Uterus (tissue), 4 donors: ENCODE data around the gene SPATA22. TPM values are rescaled to one million over a fixed set of nuclear protein-coding genes. Genes with fewer than 3 reads are reported as not detected.

Experiments used
- DNase-seq, 2 donors: peaks; one replicate each; pipeline ENCODE4 v3.0.0-alpha.2; 2019 to 2020
- H3K27ac ChIP-seq, 2 donors: fragments of 200-600 bp; sonication (generic); 1 replicate in 1 of 2; 2 replicates in 1 of 2; pipeline ENCODE4 v1.5.1; 2016 to 2018
- H3K27me3 ChIP-seq, 2 donors: fragments of 200-600 bp; sonication (generic); one replicate each; pipeline ENCODE4 v1.5.1; 2018 to 2019; ENCODE audit warnings: control low read depth in 1 of 2
- H3K36me3 ChIP-seq, 2 donors: fragments of 200-600 bp; sonication (generic); one replicate each; pipeline ENCODE4 v1.5.1; 2019; ENCODE audit warnings: control low read depth in 1 of 2
- H3K4me1 ChIP-seq, 2 donors: fragments of 200-600 bp; sonication (generic); one replicate each; pipeline ENCODE4 v1.5.1; 2018 to 2019; ENCODE audit warnings: control low read depth in 1 of 2
- H3K4me3 ChIP-seq, 2 donors: fragments of 200-600 bp; sonication (generic); 1 replicate in 1 of 2; 2 replicates in 1 of 2; pipeline ENCODE4 v1.5.1; 2018 to 2019; ENCODE audit warnings: mild to moderate bottlenecking in 1 of 2
- H3K9me3 ChIP-seq, 2 donors: fragments of 200-600 bp; sonication (generic); one replicate each; pipeline ENCODE4 v1.5.1; 2019; ENCODE audit warnings: control low read depth in 1 of 2
- POLR2A ChIP-seq, 2 donors: fragments of 450-650 bp; IDR thresholded peaks; one replicate each; pipeline ENCODE4 v1.6.1; 2016; ENCODE audit warnings: antibody characterized with exemption in 2 of 2, mild to moderate bottlenecking in 1 of 2, moderate library complexity in 1 of 2
- intact Hi-C: fragments of 100-400 bp; cut with DNase I; formaldehyde crosslinking; loops from one replicate; pipeline ENCODE4 v1.15.1; 2023; ENCODE audit warnings: low total_unique reads
- total RNA-seq, 4 donors: library from RNA; depleted of rRNA in 3 of 4; stranded (reverse); fragments of >200 nt in 3 of 4; gene quantifications; one replicate each; pipeline versions ENCODE4 v1.1.0 to v1.2.4, GENCODE V29; 2014 to 2023
- TF ChIP-seq, protein P1 (sequence below), 4 experiments: fragments of 200-600 bp in 2 of 4; fragments of 450-650 bp in 2 of 4; sonication (generic) in 2 of 4; IDR thresholded peaks; one replicate each; pipeline ENCODE4 v1.5.1; 2016 to 2019; ENCODE audit warnings: antibody characterized with exemption in 4 of 4, mild to moderate bottlenecking in 2 of 4, moderate library complexity in 1 of 4
- donor health status: DM: yes; HTN: yes; CAD: no.

The SPATA22 gene
- total RNA-seq, 4 donors from 2014 or later: 0.62 TPM; not detected in 3

DNA sequence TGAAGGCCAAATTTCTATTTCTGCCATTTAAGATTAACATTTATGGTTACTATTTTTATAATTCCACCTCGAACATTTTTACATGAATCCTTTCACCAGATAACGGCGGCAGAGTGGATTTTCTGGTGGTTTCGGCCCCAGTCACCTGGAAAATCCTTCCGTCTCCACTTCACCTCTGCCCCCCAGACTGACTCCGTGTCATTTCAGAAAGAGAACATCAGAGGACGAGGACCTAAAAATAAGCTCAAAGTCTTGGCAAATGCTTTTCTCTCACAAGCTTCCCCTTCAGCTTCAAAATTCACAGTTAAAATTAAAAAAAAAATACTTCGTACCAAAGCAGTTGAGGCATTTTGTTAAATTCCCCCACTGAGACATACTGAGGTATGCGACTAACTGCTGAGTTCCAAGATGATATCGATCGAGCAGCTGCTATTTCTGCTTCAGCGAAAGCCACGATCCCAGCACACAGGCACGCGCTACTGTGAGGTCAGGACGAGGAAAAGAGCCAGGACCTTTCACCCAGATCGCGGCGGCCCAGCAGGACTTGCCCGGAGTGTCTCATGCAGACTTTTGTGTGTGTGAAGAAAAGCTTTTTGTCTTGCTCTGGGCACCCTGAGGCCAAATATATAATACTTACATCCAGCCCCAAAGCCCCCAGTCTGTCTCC, 41.0 kb upstream of the SPATA22 start:
- TF ChIP-seq, protein P1, sequence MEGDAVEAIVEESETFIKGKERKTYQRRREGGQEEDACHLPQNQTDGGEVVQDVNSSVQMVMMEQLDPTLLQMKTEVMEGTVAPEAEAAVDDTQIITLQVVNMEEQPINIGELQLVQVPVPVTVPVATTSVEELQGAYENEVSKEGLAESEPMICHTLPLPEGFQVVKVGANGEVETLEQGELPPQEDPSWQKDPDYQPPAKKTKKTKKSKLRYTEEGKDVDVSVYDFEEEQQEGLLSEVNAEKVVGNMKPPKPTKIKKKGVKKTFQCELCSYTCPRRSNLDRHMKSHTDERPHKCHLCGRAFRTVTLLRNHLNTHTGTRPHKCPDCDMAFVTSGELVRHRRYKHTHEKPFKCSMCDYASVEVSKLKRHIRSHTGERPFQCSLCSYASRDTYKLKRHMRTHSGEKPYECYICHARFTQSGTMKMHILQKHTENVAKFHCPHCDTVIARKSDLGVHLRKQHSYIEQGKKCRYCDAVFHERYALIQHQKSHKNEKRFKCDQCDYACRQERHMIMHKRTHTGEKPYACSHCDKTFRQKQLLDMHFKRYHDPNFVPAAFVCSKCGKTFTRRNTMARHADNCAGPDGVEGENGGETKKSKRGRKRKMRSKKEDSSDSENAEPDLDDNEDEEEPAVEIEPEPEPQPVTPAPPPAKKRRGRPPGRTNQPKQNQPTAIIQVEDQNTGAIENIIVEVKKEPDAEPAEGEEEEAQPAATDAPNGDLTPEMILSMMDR (IDR thresholded peaks at IDR 0.05): no peak
- TF ChIP-seq POLR2A (IDR thresholded peaks at IDR 0.05): no peak
- no peaks in the 10 kb centered on the region for H3K9me3 ChIP-seq
- peaks cover 0 to 5% of the 10 kb centered on the region in 2 donors for H3K4me1 ChIP-seq
- H3K27me3 ChIP-seq: no peaks in the 10 kb centered on the region
- H3K27ac ChIP-seq: peak overlapping the region; percentile 66 to 75
- intact Hi-C loops: no loop called here
- H3K36me3 ChIP-seq: no peaks in the 10 kb centered on the region
- peak overlapping the region in 1 of 2 donors; percentile 0 for H3K4me3 ChIP-seq
- peak; percentile 60 to 81 for DNase-seq

DNA sequence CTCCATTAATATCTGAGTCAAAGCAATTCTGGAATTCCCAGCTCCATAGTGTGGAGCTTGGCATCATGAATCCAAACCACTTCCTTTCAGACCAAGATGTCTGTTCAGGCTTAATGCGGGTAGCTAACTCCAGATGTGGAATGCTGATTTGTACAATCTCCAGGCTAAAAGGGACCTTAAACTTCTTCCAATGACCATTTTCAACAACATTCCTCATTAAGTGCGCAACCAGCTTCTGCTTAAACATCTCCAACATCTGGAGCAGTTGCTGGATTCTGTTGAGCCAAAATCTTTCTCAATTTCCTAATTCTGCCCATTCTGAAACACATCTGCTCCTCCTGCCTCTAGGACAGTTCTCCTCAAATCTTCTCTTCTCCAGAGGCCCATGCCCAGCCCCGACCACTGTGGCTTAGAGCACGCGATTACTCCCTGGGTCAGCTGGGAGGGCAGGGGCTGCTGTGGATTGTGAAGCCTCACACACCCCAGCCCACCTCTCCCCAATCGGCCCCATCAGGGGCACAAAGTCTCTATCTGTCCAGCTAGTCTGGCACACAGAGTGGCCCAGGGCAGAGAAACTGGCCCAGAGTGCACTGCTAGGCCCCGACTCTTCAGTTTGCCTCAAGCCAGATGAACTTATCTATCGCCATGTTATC, 40.4 kb upstream of the SPATA22 start:
- H3K4me3 ChIP-seq: no peak overlapping the region
- H3K9me3 ChIP-seq: no peaks in the 10 kb centered on the region
- H3K27ac ChIP-seq: peak overlapping the region; percentile 66 to 75
- TF ChIP-seq POLR2A (IDR thresholded peaks at IDR 0.05): no peak
- TF ChIP-seq, protein P1 (IDR thresholded peaks at IDR 0.05): no peak
- no peaks in the 10 kb centered on the region for H3K36me3 ChIP-seq
- peaks cover 0 to 5% of the 10 kb centered on the region in 2 donors for H3K4me1 ChIP-seq
- DNase-seq: no peak
- H3K27me3 ChIP-seq: no peaks in the 10 kb centered on the region
- intact Hi-C loops: no loop called here

DNA sequence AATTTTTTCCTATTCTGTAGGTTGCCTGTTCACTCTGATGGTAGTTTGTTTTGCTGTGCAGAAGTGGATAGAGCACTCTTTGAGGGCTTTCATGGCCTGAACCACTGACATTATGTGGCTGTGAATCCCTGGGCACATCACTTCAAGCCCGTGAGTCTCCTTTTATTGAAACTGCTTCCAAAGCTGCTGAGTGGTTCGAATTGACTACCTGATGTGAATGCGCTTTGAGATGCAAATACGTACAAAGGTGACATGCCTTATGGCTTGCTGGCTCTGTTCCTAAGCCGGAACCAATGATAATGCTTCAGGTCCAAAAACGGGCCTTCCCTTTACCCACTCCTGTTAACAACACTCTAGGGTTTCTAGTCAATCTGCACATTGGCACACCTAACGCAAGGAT, 38.5 kb upstream of the SPATA22 start:
- no peaks in the 10 kb centered on the region for H3K36me3 ChIP-seq
- TF ChIP-seq POLR2A (IDR thresholded peaks at IDR 0.05): no peak
- TF ChIP-seq, protein P1 (IDR thresholded peaks at IDR 0.05): no peak
- no peak for DNase-seq
- no peaks in the 10 kb centered on the region for H3K27me3 ChIP-seq
- H3K9me3 ChIP-seq: no peaks in the 10 kb centered on the region
- H3K4me1 ChIP-seq: peaks cover 0 to 5% of the 10 kb centered on the region in 2 donors
- H3K4me3 ChIP-seq: no peak overlapping the region
- no peak overlapping the region for H3K27ac ChIP-seq
- intact Hi-C loops: no loop called here

DNA sequence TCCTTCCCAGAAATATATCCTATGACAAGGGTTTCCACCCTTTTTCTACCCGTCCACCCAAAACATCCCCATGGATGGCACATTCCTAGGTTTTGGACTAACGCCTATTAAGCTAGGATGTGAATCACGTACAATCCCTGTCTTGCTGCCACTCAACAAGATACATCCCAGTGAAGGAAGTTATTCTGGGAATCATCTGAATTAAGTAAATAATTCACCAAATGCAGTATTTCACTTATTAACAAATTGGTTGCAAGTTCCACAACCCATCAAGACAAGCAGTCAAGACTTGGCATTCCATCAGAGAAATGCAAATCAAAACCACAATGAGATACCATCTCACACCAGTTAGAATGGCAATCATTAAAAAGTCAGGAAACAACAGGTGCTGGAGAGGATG, 36.2 kb upstream of the SPATA22 start:
- TF ChIP-seq POLR2A (IDR thresholded peaks at IDR 0.05): no peak
- TF ChIP-seq, protein P1 (IDR thresholded peaks at IDR 0.05): no peak
- Histone ChIP-seq H3K4me1 (no peaks in the 10 kb centered on the region), H3K36me3 (no peaks in the 10 kb centered on the region), H3K9me3 (no peaks in the 10 kb centered on the region), H3K27ac (no peak overlapping the region), H3K4me3 (no peak overlapping the region), H3K27me3 (no peaks in the 10 kb centered on the region)
- intact Hi-C loops: no loop called here
- DNase-seq: no peak

DNA sequence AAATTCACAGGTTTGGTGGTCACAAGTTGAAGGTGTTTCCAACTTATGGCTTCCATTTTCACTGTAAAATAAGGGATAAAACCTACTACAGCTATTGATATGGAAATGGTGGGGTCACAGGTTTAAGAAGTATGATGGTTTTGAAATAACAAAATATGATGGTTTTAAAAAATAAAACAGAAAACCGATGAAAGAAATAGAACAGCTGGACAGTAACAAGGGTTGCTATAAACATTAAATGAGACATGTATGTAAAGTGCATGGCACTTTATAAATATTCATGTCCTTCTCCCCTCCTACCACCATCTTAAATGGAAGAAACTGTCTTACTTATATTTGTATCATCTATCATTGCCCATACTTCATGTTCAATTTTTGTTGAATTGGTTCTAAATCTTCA, 35.5 kb upstream of the SPATA22 start:
- Histone ChIP-seq H3K27ac (no peak overlapping the region), H3K4me1 (no peaks in the 10 kb centered on the region), H3K4me3 (no peak overlapping the region), H3K9me3 (no peaks in the 10 kb centered on the region), H3K36me3 (no peaks in the 10 kb centered on the region), H3K27me3 (no peaks in the 10 kb centered on the region)
- DNase-seq: no peak
- TF ChIP-seq, protein P1 (IDR thresholded peaks at IDR 0.05): no peak
- TF ChIP-seq POLR2A (IDR thresholded peaks at IDR 0.05): no peak
- intact Hi-C loops: no loop called here
